Caco-2 (cell line): ENCODE measurements around the gene CTDNEP1. TPM values are rescaled to one million over a fixed set of nuclear protein-coding genes. Genes with fewer than 3 reads are reported as not detected.
A peak's percentile ranks its signal among the peaks of the same experiment; 100 is the strongest.

Source experiments
- Bru-seq: library from RNA; stranded (reverse); fragments of 400-500 nt; gene quantifications from one replicate; lab custom pipeline; 2021; lab: Mats Ljungman, UMichigan
- BruChase-seq, 2 experiments: library from RNA; stranded (reverse); fragments of 400-500 nt; gene quantifications; one replicate each; lab custom pipeline; 2021; lab: Mats Ljungman, UMichigan
- BruUV-seq: library from RNA; stranded (reverse); fragments of 400-500 nt; replicated peaks from 2 replicates; lab custom pipeline; 2021; lab: Mats Ljungman, UMichigan
- CTCF ChIA-PET: fragments of 300-600 bp; sonication (Branson Sonifier 250); formaldehyde crosslinking; loops from one replicate; lab custom pipeline; 2022; ENCODE audit warnings: antibody characterized with exemption; lab: Charles Lee
- POLR2A ChIA-PET: fragments of 300-600 bp; sonication (Branson Sonifier 250); formaldehyde crosslinking; loops from one replicate; lab custom pipeline; 2022; ENCODE audit warnings: antibody characterized with exemption; lab: Charles Lee
- DNase-seq, 2 experiments: peaks; one replicate each; pipeline versions ENCODE4 v3.0.0 to v3.0.0-alpha.2; 2020 to 2022
- H3K27me3 ChIP-seq: replicated peaks from 2 replicates; pipeline ENCODE4 v1.6.0; 2011; ENCODE audit warnings: low read length; ENCODE audit not compliant: control insufficient read depth, insufficient read depth
- H3K36me3 ChIP-seq: 2 replicates; pipeline ENCODE4 v1.5.1; 2011; ENCODE audit warnings: low read length; ENCODE audit not compliant: control insufficient read depth, insufficient read depth
- H3K4me1 ChIP-seq: fragments of 250-450 bp; sonication (Bioruptor Pico); 2 replicates; pipeline ENCODE4 v1.5.1; 2020; ENCODE audit warnings: mild to moderate bottlenecking
- H3K4me3 ChIP-seq: 2 replicates; pipeline ENCODE4 v1.5.1; 2011; ENCODE audit warnings: low read depth, mild to moderate bottlenecking, control low read depth, low read length
- H3K9me3 ChIP-seq: fragments of 250-450 bp; sonication (Bioruptor Pico); 2 replicates; pipeline ENCODE4 v1.5.1; 2020; ENCODE audit warnings: mild to moderate bottlenecking, moderate library complexity
- H3K27ac Mint-ChIP-seq: one replicate; pipeline ENCODE4 v1.8.0; 2022; ENCODE audit warnings: mixed read lengths; ENCODE audit not compliant: unreplicated experiment
- H3K27me3 Mint-ChIP-seq: one replicate; pipeline ENCODE4 v1.8.0; 2022; ENCODE audit warnings: mixed read lengths; ENCODE audit not compliant: insufficient read depth, unreplicated experiment
- H3K36me3 Mint-ChIP-seq: one replicate; pipeline ENCODE4 v1.8.0; 2022; ENCODE audit warnings: mild to moderate bottlenecking, mixed read lengths; ENCODE audit not compliant: insufficient read depth, unreplicated experiment
- H3K4me1 Mint-ChIP-seq: one replicate; pipeline ENCODE4 v1.8.0; 2022; ENCODE audit warnings: low read depth, mixed read lengths; ENCODE audit not compliant: unreplicated experiment
- H3K4me3 Mint-ChIP-seq: one replicate; pipeline ENCODE4 v1.8.0; 2022; ENCODE audit warnings: mild to moderate bottlenecking, moderate library complexity, mixed read lengths; ENCODE audit not compliant: unreplicated experiment
- H3K9me3 Mint-ChIP-seq: one replicate; pipeline ENCODE4 v1.8.0; 2022; ENCODE audit warnings: mixed read lengths; ENCODE audit not compliant: unreplicated experiment
- intact Hi-C: fragments of 100-400 bp; cut with micrococcal nuclease; formaldehyde crosslinking; loops from one replicate; pipeline ENCODE4 v1.10.0; 2022; ENCODE audit not compliant: unreplicated experiment
- long read RNA-seq: library from polyadenylated mRNA; stranded (forward); transcript quantifications from one replicate; pipeline ENCODE4 v2.0.0, GENCODE V29; 2022
- total RNA-seq: library from RNA; stranded (reverse); gene quantifications from 2 replicates; pipeline ENCODE4 v1.2.3, GENCODE V29; 2022
- TF ChIP-seq, protein P1 (sequence below), 2 experiments: fragments of 200-600 bp in 1 of 2; IDR thresholded peaks; 1 replicate in 1 of 2; 2 replicates in 1 of 2; pipeline versions ENCODE4 v1.5.1 to v1.8.0; 2011 to 2022; ENCODE audit warnings: antibody characterized with exemption in 1 of 2, control low read depth in 1 of 2, inconsistent platforms in 1 of 2, low read depth in 1 of 2, low read length in 1 of 2, mild to moderate bottlenecking in 1 of 2, moderate library complexity in 1 of 2; ENCODE audit not compliant: insufficient read depth in 1 of 2, severe bottlenecking in 1 of 2, unreplicated experiment in 1 of 2

CTDNEP1 gene
- 68.6 and 71.1 TPM in 2 replicates for total RNA-seq
- Bru-seq, nascent RNA, result percentile 66 among the genes with signal in this experiment
- percentile 79 among the genes with signal in this experiment for BruChase-seq, experiment 1, labeled RNA remaining after a 2-hour chase
- BruChase-seq, experiment 2, labeled RNA remaining after a 6-hour chase, result percentile 93 among the genes with signal in this experiment
- long read RNA-seq, transcript CTDNEP1-210 (8 exons, 1,708 nt), result major isoform, 23 of 29 reads
- long read RNA-seq, partial matches to known transcripts, result 0 of 29 reads
- long read RNA-seq, other reads (novel, unspliced or antisense), result 5 of 29 reads

DNA sequence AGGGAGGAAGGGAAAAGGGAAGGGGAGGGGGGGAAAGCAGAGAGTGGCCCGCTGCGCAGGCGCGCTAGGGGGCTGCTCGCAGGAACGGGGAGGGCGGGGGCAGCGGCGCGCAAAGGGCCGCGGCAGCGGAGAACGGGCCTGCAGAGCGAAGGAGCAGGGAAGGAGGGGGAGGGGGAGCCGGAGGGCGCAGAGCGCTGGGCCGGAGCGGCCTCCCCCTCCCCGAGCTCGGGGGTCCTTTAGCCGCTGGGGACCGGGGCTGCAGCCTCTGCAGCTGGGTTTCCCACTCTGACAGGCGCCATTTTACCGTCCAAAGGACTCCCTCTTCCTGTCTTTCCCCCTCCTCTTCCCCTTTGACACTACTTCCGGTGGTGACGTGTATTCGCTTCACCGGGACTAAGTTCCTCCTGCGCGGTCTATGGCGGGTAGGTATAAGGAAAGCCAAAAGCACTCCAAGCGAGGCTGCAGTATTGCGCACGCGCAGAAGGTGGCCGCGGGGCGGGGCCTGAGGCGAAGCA, at the start of gene CTDNEP1:
Gene CTDNEP1, minus strand, starts transcription at position 74 of the 515 bp plus-strand sequence. CDS start 438 bp downstream, outside the sequence.
- Histone ChIP-seq H3K27me3 (no peaks in the 10 kb centered on the region), H3K4me1 (no peaks in the 10 kb centered on the region), H3K36me3 (no peaks in the 10 kb centered on the region), H3K4me3 (peak within 1 kb of the TSS; percentile 70), H3K9me3 (no peaks in the 10 kb centered on the region)
- intact Hi-C loops, result loop anchor here (1.0 kb wide), 1 partner anchor 12 kb away; the partner anchor contains the start of gene PHF23
- Mint-ChIP-seq H3K36me3 (peaks cover 59% of the 10 kb centered on the region), H3K4me1 (peaks cover 11% of the 10 kb centered on the region), H3K4me3 (peak within 1 kb of the TSS; percentile 88), H3K27ac (peak within 1 kb of the TSS; percentile 98), H3K27me3 (no peaks in the 10 kb centered on the region), H3K9me3 (no peaks in the 10 kb centered on the region)
- ChIA-PET CTCF (interaction anchor here (1.0 kb wide), 1 partner anchor 10 kb away, joined by 3 read pairs; no protein-coding TSS in a partner anchor), POLR2A (interaction anchor here (1.0 kb wide), 1 partner anchor 9 kb away, joined by 3 read pairs; the partner anchor contains the start of gene GABARAP)
- DNase-seq, result peak; percentile 94 to 96
- BruUV-seq, result no TSS peak
- TF ChIP-seq, protein P1, sequence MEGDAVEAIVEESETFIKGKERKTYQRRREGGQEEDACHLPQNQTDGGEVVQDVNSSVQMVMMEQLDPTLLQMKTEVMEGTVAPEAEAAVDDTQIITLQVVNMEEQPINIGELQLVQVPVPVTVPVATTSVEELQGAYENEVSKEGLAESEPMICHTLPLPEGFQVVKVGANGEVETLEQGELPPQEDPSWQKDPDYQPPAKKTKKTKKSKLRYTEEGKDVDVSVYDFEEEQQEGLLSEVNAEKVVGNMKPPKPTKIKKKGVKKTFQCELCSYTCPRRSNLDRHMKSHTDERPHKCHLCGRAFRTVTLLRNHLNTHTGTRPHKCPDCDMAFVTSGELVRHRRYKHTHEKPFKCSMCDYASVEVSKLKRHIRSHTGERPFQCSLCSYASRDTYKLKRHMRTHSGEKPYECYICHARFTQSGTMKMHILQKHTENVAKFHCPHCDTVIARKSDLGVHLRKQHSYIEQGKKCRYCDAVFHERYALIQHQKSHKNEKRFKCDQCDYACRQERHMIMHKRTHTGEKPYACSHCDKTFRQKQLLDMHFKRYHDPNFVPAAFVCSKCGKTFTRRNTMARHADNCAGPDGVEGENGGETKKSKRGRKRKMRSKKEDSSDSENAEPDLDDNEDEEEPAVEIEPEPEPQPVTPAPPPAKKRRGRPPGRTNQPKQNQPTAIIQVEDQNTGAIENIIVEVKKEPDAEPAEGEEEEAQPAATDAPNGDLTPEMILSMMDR (IDR thresholded peaks at IDR 0.05; ENCODE audit: insufficient read depth in 1 of 2, low read depth in 1 of 2, low read length in 1 of 2, severe bottlenecking in 1 of 2, unreplicated experiment in 1 of 2), result no peak

DNA sequence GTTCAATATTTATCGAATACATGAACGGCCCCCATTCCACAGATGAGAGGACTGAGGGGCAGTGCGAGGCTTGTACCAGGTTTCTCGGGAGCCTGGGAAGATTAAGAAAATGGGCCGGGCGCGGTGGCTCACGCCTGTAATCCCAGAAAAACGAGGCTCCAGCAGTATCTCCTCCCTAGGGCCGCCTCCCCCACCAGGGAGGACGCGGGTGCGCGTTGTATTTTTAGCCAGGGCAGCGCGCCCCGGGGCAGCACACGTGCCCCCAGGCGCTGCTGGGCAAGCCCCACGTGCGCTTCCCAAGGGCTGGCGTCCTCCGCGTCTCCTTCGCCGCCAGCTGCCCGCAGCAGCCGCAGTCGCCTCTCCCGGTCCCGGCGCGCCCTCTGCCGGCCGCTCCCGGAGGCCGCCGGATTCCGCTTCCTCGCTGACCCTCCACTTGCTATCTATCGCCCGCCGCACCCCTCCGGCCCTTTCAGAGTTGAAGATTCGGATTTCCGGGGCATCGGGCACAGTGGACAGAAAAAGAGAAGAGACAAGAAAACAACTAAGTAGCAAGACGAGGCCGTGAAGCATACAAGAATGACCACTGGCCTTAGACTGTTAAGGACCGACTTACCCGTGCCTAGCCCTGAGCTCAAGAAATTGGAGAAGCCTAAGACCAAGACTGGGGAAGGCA, 44.8 kb upstream of the CTDNEP1 start:
- peaks cover 6% of the 10 kb centered on the region for H3K4me1 Mint-ChIP-seq
- H3K9me3 Mint-ChIP-seq, result no peaks in the 10 kb centered on the region
- Histone ChIP-seq H3K27me3 (no peaks in the 10 kb centered on the region), H3K4me3 (peak overlapping the region; percentile 12; the same call in 1 of the 2 replicates), H3K36me3 (no peaks in the 10 kb centered on the region), H3K4me1 (0 out of 2 replicates have a peak, but pooled peaks cover 10% of the 10 kb centered on the region), H3K9me3 (no peaks in the 10 kb centered on the region)
- intact Hi-C loops, result no loop called here
- TF ChIP-seq, protein P1 (IDR thresholded peaks at IDR 0.05; ENCODE audit: insufficient read depth in 1 of 2, low read depth in 1 of 2, low read length in 1 of 2, severe bottlenecking in 1 of 2, unreplicated experiment in 1 of 2), result peak; percentile 66 to 76
- BruUV-seq, result no TSS peak
- DNase-seq, result peak; percentile 69 to 84
- H3K27me3 Mint-ChIP-seq, result no peaks in the 10 kb centered on the region
- H3K27ac Mint-ChIP-seq, result peak overlapping the region; percentile 54
- CTCF ChIA-PET, result interaction anchor here (0.7 to 1.5 kb wide), 4 partner anchors 13 to 48 kb away, joined by 3 to 20 read pairs (median 3); partner anchors contain the start of gene SLC2A4
- POLR2A ChIA-PET, result no interaction called here
- no peaks in the 10 kb centered on the region for H3K36me3 Mint-ChIP-seq
- peak overlapping the region; percentile 43 for H3K4me3 Mint-ChIP-seq
